SH-SY5Y (cell line): ENCODE measurements around the gene ACVR1.

Experiments used
- GATA2 ChIP-seq: IDR thresholded peaks from 2 replicates; pipeline ENCODE4 v1.6.1; 2011; ENCODE audit warnings: mild to moderate bottlenecking, low read depth, low read length
- GATA3 ChIP-seq: IDR thresholded peaks from 2 replicates; pipeline ENCODE4 v1.6.1; 2011; ENCODE audit warnings: low read depth, mild to moderate bottlenecking, low read length, moderate library complexity

DNA sequence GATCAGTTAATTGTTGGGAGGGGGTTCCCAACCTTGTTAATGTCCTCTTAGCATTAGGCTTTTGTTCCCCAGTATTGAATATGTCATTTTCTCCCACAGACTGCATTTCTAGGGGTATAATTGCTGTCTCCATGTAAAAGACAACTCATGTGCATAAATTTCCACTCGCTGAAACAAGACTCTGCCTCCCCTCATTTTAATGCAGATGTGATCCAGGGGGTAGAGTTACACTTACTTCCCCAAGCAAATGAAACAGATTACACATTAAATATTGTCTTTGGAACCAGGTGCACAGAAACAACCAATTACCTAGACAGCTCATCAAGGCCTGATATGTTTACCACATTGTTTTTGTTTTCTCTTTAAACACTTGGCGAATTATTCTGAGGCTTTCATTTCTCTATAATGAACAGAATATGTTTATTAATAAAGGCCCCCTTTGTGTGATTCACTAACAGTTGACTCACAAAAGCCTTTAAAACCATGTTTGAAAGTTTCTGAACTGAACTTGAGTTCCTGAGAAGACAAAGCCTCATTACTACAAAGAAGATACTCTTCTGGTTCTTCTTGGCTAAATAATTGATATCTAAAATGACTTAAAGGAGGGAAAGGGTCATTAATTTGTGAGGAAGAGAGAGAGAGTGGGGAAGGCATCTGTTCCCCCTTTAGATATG is 15.0 kb upstream of the ACVR1 start:
- TF ChIP-seq GATA2 = no peak
- TF ChIP-seq GATA3 = no peak
